Spleen (tissue), 7 donors: Measurements from ENCODE around the gene FAM124B.

Source experiments
- POLR2A ChIP-seq, 3 donors: fragments of 450-650 bp; IDR thresholded peaks; one replicate each; pipeline ENCODE4 v1.5.1; 2017; ENCODE audit warnings: antibody characterized with exemption in 3 of 3, mild to moderate bottlenecking in 1 of 3
- POLR2AphosphoS5 ChIP-seq, 3 donors: sonication (generic); formaldehyde crosslinking; IDR thresholded peaks; one replicate each; pipeline ENCODE4 v1.5.1; 2017; ENCODE audit warnings: antibody characterized with exemption in 3 of 3
- TF ChIP-seq, protein P1 (sequence below), 11 experiments: fragments of 200-600 bp in 7 of 11; fragments of 450-650 bp in 4 of 11; sonication (generic) in 4 of 11; IDR thresholded peaks in 8 of 11; conservative IDR thresholded peaks in 3 of 11; 1 replicate in 7 of 11; 2 replicates in 4 of 11; pipeline versions ENCODE4 v1.4.0 to v1.8.0; 2016 to 2021; ENCODE audit warnings: antibody characterized with exemption in 11 of 11, inconsistent platforms in 4 of 11, mild to moderate bottlenecking in 1 of 11
- donor health status: DM: no; HTN: no; CAD: no; lungs with moderate emphysema.
- donor health status: DM: no; HTN: no; CAD: no.
- donor health status: DM: no; HTN: no; CAD: no.

DNA sequence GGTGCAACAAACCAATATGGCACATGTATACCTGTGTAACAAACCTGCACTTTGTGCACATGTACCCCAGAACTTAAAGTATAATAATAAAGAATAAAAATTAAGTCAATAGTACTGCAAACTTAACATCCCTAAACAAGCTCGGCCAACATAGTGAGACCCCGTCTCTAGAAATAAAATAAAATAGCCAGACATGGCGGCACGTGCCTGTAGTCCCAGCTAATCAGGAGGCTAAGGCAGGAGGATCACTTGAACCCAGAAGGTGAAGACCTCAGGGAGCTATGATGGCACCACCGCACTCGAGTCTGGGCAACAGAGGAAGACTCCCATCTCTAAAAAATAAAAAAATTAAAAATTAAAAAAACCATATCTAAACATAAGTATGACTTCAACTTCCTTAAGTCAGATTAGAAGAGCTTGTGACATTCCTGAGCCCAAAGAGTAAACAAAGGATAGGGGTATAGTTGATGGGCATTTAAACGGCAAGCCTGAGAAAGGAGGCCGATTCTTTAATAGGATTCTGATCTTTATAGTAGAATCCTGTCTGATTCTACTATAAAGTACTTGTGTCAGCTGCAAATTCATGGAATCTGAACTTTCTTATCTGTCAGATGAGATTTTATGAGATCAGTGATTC lies 1.6 kb downstream of the FAM124B start:
- TF ChIP-seq, protein P1, sequence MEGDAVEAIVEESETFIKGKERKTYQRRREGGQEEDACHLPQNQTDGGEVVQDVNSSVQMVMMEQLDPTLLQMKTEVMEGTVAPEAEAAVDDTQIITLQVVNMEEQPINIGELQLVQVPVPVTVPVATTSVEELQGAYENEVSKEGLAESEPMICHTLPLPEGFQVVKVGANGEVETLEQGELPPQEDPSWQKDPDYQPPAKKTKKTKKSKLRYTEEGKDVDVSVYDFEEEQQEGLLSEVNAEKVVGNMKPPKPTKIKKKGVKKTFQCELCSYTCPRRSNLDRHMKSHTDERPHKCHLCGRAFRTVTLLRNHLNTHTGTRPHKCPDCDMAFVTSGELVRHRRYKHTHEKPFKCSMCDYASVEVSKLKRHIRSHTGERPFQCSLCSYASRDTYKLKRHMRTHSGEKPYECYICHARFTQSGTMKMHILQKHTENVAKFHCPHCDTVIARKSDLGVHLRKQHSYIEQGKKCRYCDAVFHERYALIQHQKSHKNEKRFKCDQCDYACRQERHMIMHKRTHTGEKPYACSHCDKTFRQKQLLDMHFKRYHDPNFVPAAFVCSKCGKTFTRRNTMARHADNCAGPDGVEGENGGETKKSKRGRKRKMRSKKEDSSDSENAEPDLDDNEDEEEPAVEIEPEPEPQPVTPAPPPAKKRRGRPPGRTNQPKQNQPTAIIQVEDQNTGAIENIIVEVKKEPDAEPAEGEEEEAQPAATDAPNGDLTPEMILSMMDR (IDR thresholded peaks at IDR 0.05 in 8 of 11, conservative IDR thresholded peaks at IDR 0.05 in 3 of 11) = no peak
- TF ChIP-seq POLR2A (IDR thresholded peaks at IDR 0.05) (no peak), POLR2AphosphoS5 (IDR thresholded peaks at IDR 0.05) (no peak)
